Stimulated activated CD8-positive, alpha-beta memory T cell treated with anti-CD3 and anti-CD28 coated beads, Interleukin-4, amount 100 ng/mL, for 48 hours (primary cell): ENCODE measurements around the gene FAM200B.
A peak's percentile ranks its signal among the peaks of the same experiment; 100 is the strongest.
"Not testable (repeated sequence)": the region's sequence is repeated elsewhere in the genome, so short reads cannot be mapped to it uniquely, and the experiment has no call there.

Experiments used
- DNase-seq: peaks from one replicate; pipeline ENCODE4 v3.0.0-alpha.2; 2020

Gene FAM200B

GRCh38 chr4:15702941-15703403 is 21.3 kb downstream of the FAM200B start, which contains the start of gene BST1:
BST1 (plus strand) TSS chr4:15703065; CDS start chr4:15703145, 80 bp downstream.
- peak; percentile 68 for DNase-seq

GRCh38 chr4:15703439-15703838 is 21.8 kb downstream of the FAM200B start:
- DNase-seq: no peak

- no peak for DNase-seq
These were observed 22.5 kb downstream of the FAM200B start for GRCh38 chr4:15704129-15704528.

- no peak for DNase-seq
These were observed 25.2 kb downstream of the FAM200B start for GRCh38 chr4:15706646-15707362.

GRCh38 chr4:15707363-15707715 is 25.7 kb downstream of the FAM200B start:
- no peak for DNase-seq

GRCh38 chr4:15711762-15712161 is 30.1 kb downstream of the FAM200B start:
- DNase-seq: no peak

- DNase-seq: no peak
These were observed 30.6 kb downstream of the FAM200B start for GRCh38 chr4:15712214-15712613.

GRCh38 chr4:15714141-15714540 is 32.5 kb downstream of the FAM200B start:
- DNase-seq: no peak

GRCh38 chr4:15714646-15715435 is 33.2 kb downstream of the FAM200B start:
- DNase-seq: no peak

GRCh38 chr4:15716115-15716514 is 34.5 kb downstream of the FAM200B start:
- no peak for DNase-seq

- DNase-seq: no peak
These were observed 35.5 kb downstream of the FAM200B start for GRCh38 chr4:15717086-15717485.

GRCh38 chr4:15717657-15718416 is 36.2 kb downstream of the FAM200B start:
- no peak for DNase-seq

- no peak for DNase-seq
These were observed 36.8 kb downstream of the FAM200B start for GRCh38 chr4:15718465-15718864.

- no peak for DNase-seq
These were observed 37.3 kb downstream of the FAM200B start for GRCh38 chr4:15718959-15719358.

GRCh38 chr4:15719506-15719905 is 37.9 kb downstream of the FAM200B start:
- no peak for DNase-seq

GRCh38 chr4:15720851-15721250 is 39.2 kb downstream of the FAM200B start:
- DNase-seq: no peak

- no peak for DNase-seq
These were observed 44.0 kb downstream of the FAM200B start for GRCh38 chr4:15725608-15726007.

- peak; percentile 36 for DNase-seq
These were observed 48.4 kb downstream of the FAM200B start for GRCh38 chr4:15729910-15730533.

GRCh38 chr4:15733061-15733460 is 51.4 kb downstream of the FAM200B start:
- not testable (repeated sequence) for DNase-seq

- DNase-seq: no peak
These were observed 53.9 kb downstream of the FAM200B start for GRCh38 chr4:15735536-15735935.

GRCh38 chr4:15736514-15737050 is 55.0 kb downstream of the FAM200B start:
- DNase-seq: no peak

- DNase-seq: no peak
These were observed 55.6 kb downstream of the FAM200B start for GRCh38 chr4:15737255-15737654.

- no peak for DNase-seq
These were observed 57.2 kb downstream of the FAM200B start for GRCh38 chr4:15738877-15739276.
